A549 (cell line): ENCODE data around the gene SMIM17.

ENCODE experiments used
- CHD2 ChIP-seq: fragments of 150-350 bp; IDR thresholded peaks from 2 replicates; pipeline ENCODE4 v1.6.1; 2014; ENCODE audit warnings: low read length; ENCODE audit not compliant: partially characterized antibody
- CHD4 ChIP-seq: fragments of 200-600 bp; sonication (generic); IDR thresholded peaks from 2 replicates; pipeline ENCODE4 v1.6.1; 2016; ENCODE audit warnings: antibody characterized with exemption, mild to moderate bottlenecking, borderline replicate concordance
- CTCF ChIP-seq: fragments of >200 bp; sonication (Bioruptor Twin); formaldehyde crosslinking; IDR thresholded peaks from 3 replicates; pipeline ENCODE4 v1.5.1; 2016
- ELK1 ChIP-seq: fragments of 150-350 bp; IDR thresholded peaks from 2 replicates; pipeline ENCODE4 v1.6.1; 2014; ENCODE audit warnings: low read depth, mild to moderate bottlenecking, low read length
- EP300 ChIP-seq, 2 experiments: fragments of >200 bp; sonication (Bioruptor Twin); formaldehyde crosslinking; IDR thresholded peaks; 2 replicates in 1 of 2; 3 replicates in 1 of 2; pipeline ENCODE4 v1.6.1; 2016 to 2017
- HDAC2 ChIP-seq: fragments of 200-600 bp; sonication (generic); IDR thresholded peaks from 2 replicates; pipeline ENCODE4 v1.6.1; 2016
- JUN ChIP-seq, 2 experiments: fragments of >200 bp; sonication (Bioruptor Twin); formaldehyde crosslinking; IDR thresholded peaks; 2 replicates in 1 of 2; 3 replicates in 1 of 2; pipeline ENCODE4 v1.6.1; 2016 to 2017
- MYC ChIP-seq: IDR thresholded peaks from 2 replicates; pipeline ENCODE4 v1.6.1; 2012; ENCODE audit warnings: mild to moderate bottlenecking, inconsistent platforms, low read length, improper control_type of control experiment, borderline replicate concordance
- NFE2L2 ChIP-seq: fragments of 150-350 bp; conservative IDR thresholded peaks from 2 replicates; pipeline ENCODE4 v1.6.1; 2014; ENCODE audit warnings: low read length
- RAD21 ChIP-seq, 2 experiments: fragments of >200 bp in 1 of 2; sonication (Bioruptor Twin) in 1 of 2; formaldehyde crosslinking in 1 of 2; IDR thresholded peaks in 1 of 2; conservative IDR thresholded peaks in 1 of 2; 2 replicates in 1 of 2; 3 replicates in 1 of 2; pipeline ENCODE4 v1.6.1; 2012 to 2018; ENCODE audit warnings: inconsistent platforms in 1 of 2
- SMC3 ChIP-seq: fragments of >200 bp; sonication (Bioruptor Twin); formaldehyde crosslinking; IDR thresholded peaks from 3 replicates; pipeline ENCODE4 v1.6.1; 2018; ENCODE audit warnings: inconsistent platforms

GRCh38 chr19:56671613-56671994, 28.6 kb downstream of the SMIM17 start, which contains the start of gene ZNF835:
- TF ChIP-seq CTCF, result no peak
- no peak for TF ChIP-seq SMC3
- no peak for TF ChIP-seq NFE2L2
- no peak for TF ChIP-seq JUN (IDR thresholded peaks at IDR 0.05)
- no peak for TF ChIP-seq EP300 (IDR thresholded peaks at IDR 0.05)
- TF ChIP-seq CHD2, result no peak
- TF ChIP-seq MYC, result no peak
- no peak for TF ChIP-seq CHD4
- TF ChIP-seq RAD21 (conservative IDR thresholded peaks at IDR 0.05 in 1 of 2, IDR thresholded peaks at IDR 0.05 in 1 of 2), result no peak
- no peak for TF ChIP-seq ELK1
- TF ChIP-seq HDAC2, result no peak
